Neuron (in vitro differentiated cells): ENCODE results near the gene KRT76.
"Not testable (repeated sequence)": the region's sequence is repeated elsewhere in the genome, so short reads cannot be mapped to it uniquely, and the experiment has no call there.

ENCODE experiments used
- H2AFZ ChIP-seq: one replicate; pipeline ENCODE4 v1.6.1; 2013; ENCODE audit warnings: low read depth, mild to moderate bottlenecking, inconsistent platforms, low read length, moderate library complexity
- H3K27me3 ChIP-seq: one replicate; pipeline ENCODE4 v1.6.1; 2013; ENCODE audit warnings: low read length; ENCODE audit not compliant: insufficient read depth
- H3K36me3 ChIP-seq: one replicate; pipeline ENCODE4 v1.6.1; 2013; ENCODE audit warnings: low read length; ENCODE audit not compliant: insufficient read depth
- H3K4me1 ChIP-seq: one replicate; pipeline ENCODE4 v1.6.1; 2013; ENCODE audit warnings: low read length; ENCODE audit not compliant: insufficient read depth
- H3K4me3 ChIP-seq: 2 replicates; pipeline ENCODE4 v1.5.1; 2013; ENCODE audit warnings: mild to moderate bottlenecking, low read length, moderate library complexity
- H3K9me3 ChIP-seq: one replicate; pipeline ENCODE4 v1.6.1; 2013; ENCODE audit warnings: low read length

Gene KRT76

DNA sequence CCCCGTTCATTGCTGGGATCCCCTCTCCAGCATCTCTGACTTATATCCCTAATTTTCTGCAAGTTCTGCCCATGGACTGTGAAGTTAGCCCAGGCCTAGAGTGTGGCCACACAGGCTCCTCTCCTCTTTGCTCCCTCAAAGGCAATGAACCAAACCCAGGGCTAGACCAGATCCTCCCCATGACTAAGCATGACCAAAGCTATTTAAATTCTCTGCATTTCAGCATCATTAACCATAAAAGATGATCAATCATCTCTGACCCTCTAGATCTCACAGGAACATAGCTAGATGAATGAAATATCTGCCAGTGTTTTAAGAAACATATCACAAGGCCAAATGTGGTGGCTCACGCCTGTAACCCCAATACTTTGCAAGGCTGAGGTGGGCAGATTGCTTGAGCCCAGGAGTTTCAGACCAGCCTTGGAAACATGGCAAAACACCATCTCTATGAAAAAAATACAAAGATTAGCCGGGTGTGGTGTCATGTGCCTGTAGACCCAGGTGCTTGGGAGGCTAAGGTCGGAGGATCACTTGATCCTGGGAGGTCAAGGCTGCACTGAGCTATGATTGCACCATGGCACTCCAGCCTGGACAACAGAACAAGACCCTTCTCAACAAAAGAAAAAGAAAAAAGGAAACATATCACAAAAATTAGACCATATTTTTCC lies 21.0 kb upstream of the KRT76 start:
- Histone ChIP-seq H3K4me3 (no peak overlapping the region), H3K9me3 (no peaks in the 10 kb centered on the region), H3K27me3 (no peaks in the 10 kb centered on the region), H3K36me3 (no peaks in the 10 kb centered on the region), H2AFZ (no peak overlapping the region), H3K4me1 (no peaks in the 10 kb centered on the region)

DNA sequence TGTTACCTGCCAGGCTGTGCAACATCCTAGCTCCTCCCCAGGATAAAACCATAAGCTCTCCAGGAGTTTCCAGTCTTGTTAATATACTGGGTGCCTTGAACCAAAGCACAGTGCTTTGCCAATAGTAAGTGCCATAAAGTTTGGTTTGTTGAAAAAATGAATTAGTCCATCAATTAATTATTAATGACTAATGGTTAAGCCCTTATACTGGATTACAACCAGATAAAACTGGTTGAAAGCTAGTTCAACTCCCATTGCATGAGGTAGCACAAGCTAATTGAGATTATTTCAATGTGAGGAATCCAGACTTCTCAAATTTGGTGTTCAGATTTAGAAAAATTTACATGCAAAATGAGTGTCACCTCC lies 20.4 kb upstream of the KRT76 start:
- no peaks in the 10 kb centered on the region for H3K36me3 ChIP-seq
- H3K4me3 ChIP-seq, result no peak overlapping the region

DNA sequence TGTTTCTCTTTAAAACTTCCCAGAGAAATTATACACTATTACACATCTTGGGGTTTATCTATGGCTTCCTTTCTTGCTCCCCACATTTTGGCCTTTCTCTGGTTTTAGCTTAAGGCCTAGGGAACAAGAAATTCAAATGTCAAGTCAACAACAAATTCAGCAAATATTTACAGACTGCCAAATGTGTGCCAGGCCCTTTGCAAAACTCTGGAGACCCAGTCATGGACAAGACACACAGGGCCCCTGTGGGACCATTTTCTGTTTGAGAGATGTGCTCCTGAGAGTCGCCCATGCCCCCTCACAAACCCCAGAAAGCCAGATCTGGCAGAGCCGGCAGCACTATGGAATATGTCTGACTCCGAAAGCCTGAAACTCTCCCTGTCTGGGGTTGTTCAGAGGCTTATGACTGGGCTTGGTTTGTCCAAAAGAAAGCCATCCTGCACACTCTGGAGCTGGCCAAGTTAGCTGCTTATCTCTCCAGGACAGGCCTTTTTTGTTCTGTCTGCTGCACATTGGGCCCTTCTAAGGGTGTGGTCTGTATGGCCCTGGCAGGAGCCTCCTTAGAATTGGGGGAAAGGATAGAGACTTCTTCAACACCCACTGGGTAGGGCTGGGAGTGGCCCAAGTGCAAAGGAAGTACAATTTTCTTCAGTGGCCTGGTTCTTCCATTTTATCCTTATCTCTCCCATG lies 19.8 kb upstream of the KRT76 start:
- Histone ChIP-seq H2AFZ (no peak overlapping the region), H3K4me1 (no peaks in the 10 kb centered on the region), H3K27me3 (no peaks in the 10 kb centered on the region), H3K9me3 (no peaks in the 10 kb centered on the region), H3K36me3 (no peaks in the 10 kb centered on the region), H3K4me3 (no peak overlapping the region)

More for the DNA sequence above, 20.4 kb upstream of the KRT76 start:
- no peaks in the 10 kb centered on the region for H3K27me3 ChIP-seq
- no peaks in the 10 kb centered on the region for H3K4me1 ChIP-seq
- H3K9me3 ChIP-seq, result no peaks in the 10 kb centered on the region
- H2AFZ ChIP-seq, result no peak overlapping the region

DNA sequence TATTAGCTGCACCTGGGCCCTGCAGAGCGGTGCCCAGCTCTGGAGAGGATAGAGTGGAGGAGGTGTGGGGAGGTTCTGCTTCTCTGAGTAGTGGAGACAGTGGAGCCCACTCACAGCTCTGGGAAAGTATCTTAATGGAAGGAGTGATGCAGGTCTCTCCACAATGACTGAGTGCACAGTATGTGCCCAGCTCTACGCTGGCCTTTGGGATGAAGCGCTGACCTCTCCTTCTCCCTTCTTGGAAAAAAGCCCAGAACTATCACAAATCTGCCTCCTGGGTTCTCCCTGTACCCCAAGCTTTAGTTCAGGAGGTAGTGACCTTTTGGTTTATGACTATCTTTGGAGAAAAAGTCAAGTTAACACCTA lies 19.3 kb upstream of the KRT76 start:
- Histone ChIP-seq H3K4me3 (no peak overlapping the region), H3K4me1 (no peaks in the 10 kb centered on the region), H3K27me3 (no peaks in the 10 kb centered on the region), H3K36me3 (no peaks in the 10 kb centered on the region), H2AFZ (no peak overlapping the region), H3K9me3 (no peaks in the 10 kb centered on the region)

DNA sequence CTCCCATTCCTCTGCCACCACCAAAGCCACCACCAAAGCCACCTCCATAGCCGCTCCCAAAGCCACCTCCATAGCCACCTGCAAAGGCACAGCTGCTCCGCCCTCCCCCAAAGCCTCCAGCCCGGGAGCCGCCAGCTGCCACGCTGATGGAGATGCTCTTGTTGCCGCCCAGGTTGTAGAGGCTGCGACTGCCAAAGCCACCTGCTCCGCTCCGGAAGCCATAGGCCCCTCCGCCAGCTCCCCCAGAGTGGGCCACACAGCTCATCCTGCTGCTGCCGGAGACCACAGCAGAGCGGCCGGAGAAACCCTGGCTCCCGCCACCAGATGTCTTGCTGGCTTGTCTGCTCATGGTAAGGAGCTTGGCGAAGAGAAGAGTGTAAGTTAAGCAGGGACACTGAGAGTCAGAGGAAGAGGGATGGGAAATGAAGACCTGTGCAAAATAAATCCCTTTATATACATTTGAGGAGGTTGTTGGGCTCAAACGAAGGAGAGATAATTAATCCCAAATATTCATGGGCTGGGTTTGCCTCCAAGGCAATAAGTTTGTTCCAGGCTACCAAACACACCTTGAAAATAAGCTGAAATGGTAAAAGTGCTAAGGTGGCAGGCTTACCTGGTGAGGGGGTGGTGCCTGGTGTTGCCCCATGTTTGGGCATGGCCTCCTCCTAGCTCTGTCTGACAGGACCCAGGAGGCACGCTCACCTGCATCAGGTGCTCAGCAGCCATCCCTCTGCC lies 18.7 kb upstream of the KRT76 start, which contains the start of gene KRT3:
TSS of gene KRT3 (minus strand) at position 424 of the 735 bp plus-strand sequence. CDS start at position 349, 75 bp downstream.
- Histone ChIP-seq H3K9me3 (no peaks in the 10 kb centered on the region), H3K36me3 (no peaks in the 10 kb centered on the region), H3K4me1 (no peaks in the 10 kb centered on the region), H3K4me3 (no peak within 1 kb of the TSS), H2AFZ (no peak within 1 kb of the TSS), H3K27me3 (no peaks in the 10 kb centered on the region)

DNA sequence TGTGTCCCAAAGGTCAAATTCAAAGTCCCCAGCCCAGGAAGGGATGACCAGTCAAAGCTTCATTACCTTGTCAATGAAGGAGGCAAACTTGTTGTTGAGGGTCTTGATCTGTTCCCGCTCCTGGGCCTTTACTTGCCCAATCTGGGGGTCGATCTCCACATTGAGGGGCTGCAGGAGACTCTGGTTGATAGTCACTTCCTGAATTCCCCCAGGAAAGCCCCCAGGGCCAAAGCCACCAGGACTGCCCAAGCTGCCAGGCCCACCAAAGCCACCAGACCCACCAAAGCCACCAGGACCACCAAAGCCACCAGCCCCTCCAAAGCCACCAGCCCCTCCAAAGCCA lies 18.2 kb upstream of the KRT76 start:
- not testable (repeated sequence) for H3K36me3 ChIP-seq, H3K27me3 ChIP-seq, H3K9me3 ChIP-seq, H3K4me3 ChIP-seq, H2AFZ ChIP-seq, H3K4me1 ChIP-seq

DNA sequence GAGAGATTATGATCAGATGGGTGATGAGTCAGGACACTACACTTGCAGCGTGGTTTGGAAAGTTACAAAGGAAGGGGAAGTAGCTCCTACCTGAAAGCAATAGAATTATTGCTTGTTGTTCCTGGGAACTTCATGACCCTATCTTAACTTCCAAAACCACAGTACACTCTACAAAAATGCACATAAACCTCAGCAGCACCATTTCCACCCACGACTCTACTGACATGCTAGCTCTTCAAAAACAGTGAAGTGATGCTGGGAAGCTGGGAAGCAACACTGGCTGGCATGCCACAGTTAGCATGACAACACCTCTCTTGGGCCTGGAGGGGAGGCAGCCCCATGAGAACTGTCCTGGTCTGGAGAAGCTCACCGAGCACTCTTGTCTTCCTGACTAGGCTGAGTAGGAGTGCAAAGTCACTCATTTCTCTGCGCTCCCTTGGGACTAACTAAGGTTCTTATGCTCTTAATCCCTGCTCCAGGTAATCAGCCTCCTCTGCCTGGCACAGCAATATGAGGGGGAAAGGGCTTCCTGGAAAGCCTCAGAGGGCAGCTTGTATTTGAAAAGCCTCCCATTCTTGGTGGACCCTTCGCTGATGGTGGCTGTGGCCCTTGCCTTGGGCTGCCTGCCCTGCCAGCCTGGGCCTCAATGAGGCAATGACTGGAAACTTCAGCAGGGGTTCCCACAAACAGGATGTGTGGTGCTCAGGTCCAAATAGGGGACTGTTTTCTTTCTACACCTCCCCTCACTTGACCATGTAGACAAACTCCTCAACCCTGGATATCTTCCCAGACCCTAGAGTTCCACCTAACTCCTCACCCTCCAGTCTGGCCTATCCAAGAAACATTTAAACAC lies 17.6 kb upstream of the KRT76 start:
- Histone ChIP-seq H3K4me1 (no peaks in the 10 kb centered on the region), H2AFZ (no peak overlapping the region), H3K9me3 (no peaks in the 10 kb centered on the region), H3K4me3 (no peak overlapping the region), H3K27me3 (no peaks in the 10 kb centered on the region), H3K36me3 (no peaks in the 10 kb centered on the region)

DNA sequence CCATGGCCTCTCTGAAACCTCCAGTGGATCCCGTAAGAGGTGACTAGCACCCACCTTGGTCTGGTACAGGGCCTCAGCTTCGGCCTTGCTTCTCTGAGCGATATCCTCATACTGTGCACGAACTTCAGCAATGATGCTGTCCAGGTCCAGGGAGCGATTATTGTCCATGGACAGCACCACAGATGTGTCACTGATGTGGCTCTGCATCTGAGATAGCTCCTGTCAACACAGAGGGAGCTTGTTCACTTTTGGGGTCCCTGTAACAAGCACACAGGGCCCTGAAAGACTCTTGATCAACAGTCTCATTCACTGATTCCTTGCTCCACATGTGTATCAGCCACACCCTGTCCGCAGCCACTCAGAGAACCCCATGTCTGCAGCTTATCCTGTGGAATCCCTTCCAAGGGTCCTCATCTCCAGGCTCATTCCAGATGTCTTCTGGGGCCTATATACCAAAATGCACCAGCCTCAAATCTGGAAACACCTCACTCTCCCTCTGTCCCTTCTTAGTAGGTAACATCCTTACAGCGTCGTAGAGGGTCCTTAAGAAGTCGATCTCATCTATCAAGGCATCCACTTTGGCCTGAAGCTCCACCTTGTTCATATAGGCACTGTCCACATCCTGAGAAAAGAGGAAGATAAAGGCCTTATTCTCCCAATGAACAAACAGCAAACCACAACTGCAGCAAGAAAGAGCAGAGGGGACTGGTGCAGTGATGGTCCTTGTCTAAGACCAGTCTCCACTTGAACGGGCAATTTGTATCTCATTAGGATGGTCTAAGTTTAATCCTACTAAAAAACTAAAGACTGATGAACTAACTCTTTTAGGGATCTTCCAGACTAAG lies 15.3 kb upstream of the KRT76 start:
- Histone ChIP-seq H3K36me3 (no peaks in the 10 kb centered on the region), H3K27me3 (no peaks in the 10 kb centered on the region), H2AFZ (no peak overlapping the region), H3K4me3 (no peak overlapping the region), H3K4me1 (no peaks in the 10 kb centered on the region), H3K9me3 (no peaks in the 10 kb centered on the region)

DNA sequence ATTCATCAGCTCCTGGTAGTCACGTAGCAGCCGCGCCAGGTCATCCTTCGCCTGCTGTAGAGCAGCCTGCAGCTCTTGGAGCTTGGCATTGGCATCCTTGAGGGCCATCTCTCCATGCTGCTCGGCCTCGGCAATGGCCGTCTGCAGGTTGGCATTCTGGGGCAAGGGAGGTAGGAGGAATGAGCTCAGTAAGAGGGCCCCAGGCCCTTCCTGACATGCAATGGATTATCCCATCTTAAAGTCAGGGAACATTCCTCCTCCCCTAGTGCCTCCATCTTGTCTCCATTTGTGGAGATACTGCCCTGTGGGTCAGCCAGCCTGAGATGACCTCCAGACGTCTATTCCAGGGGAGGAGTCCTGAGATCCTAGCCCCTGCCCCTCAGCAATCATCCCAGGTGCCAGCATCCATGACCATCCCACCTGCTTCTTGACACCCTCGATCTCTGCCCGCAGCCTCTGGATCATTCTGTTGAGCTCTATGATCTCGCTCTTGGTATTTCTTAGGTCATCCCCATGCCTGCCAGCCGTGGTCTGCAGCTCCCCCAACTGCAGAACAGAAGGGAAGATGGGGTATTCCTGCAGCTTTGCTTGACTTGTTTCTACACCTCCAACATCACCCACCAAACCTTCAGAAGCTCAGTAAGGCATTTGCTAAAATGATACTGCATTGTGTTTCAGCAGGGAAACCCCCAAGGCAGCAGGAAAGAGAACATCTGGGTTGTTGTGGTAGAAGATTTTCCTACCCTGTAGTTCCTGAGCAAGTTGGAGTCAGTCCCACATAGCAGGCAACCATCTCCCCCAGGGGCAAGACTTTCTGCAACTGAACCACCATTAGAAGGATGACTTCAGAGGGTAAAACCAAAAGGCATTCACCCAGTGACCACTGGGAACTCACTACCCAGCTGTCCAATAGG lies 14.4 kb upstream of the KRT76 start:
- Histone ChIP-seq H3K27me3 (no peaks in the 10 kb centered on the region), H3K4me1 (no peaks in the 10 kb centered on the region), H3K4me3 (no peak overlapping the region), H3K36me3 (no peaks in the 10 kb centered on the region), H3K9me3 (no peaks in the 10 kb centered on the region), H2AFZ (no peak overlapping the region)

DNA sequence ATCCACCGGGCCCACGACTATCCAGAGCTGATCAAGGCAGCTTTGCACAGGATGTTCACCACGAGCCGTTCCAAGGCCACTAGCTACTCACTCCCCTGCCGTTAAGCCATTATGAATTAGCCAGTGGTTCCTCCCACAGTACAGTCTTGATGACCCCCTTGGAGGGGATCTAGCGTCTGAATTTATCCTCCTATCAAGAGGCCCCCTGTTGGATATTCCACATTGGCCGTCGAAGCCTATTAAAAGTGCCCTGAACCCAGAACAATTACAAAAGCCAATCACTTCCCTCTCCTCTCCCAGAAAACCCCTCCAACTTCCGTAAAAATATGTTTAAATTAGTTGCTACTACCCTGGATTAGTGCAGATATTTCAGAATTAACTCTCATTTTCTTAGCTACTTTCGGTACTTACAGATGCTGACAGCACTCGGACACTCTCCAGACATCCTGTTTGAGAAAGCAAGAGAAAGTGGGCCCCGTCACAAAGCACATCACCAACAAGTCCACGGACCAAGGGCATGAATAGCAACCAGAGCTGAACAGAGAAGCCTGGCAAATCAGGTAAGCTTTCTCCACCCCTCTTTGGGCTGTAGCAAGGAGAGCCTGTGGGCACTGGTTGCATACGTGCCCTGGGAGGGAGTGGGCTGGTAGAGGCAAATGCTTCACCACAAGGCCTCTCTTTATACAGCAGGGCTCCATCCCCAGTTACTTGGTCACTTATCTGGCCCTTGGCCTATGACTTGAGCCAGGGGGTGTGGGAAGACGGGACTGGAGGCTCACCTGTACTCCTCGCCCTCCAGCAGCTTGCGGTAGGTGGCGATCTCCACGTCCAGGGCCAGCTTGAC lies 13.5 kb upstream of the KRT76 start:
- Histone ChIP-seq H3K36me3 (no peaks in the 10 kb centered on the region), H3K9me3 (no peaks in the 10 kb centered on the region), H3K4me1 (no peaks in the 10 kb centered on the region), H2AFZ (no peak overlapping the region), H3K27me3 (no peaks in the 10 kb centered on the region), H3K4me3 (no peak overlapping the region)
